ENCODE measurements around the gene CLMN. TPM values are rescaled to one million over a fixed set of nuclear protein-coding genes. Genes with fewer than 3 reads are reported as not detected.

CLMN gene
- polyA plus RNA-seq, 1 donor from 2014 or later, result 0.57 TPM

DNA sequence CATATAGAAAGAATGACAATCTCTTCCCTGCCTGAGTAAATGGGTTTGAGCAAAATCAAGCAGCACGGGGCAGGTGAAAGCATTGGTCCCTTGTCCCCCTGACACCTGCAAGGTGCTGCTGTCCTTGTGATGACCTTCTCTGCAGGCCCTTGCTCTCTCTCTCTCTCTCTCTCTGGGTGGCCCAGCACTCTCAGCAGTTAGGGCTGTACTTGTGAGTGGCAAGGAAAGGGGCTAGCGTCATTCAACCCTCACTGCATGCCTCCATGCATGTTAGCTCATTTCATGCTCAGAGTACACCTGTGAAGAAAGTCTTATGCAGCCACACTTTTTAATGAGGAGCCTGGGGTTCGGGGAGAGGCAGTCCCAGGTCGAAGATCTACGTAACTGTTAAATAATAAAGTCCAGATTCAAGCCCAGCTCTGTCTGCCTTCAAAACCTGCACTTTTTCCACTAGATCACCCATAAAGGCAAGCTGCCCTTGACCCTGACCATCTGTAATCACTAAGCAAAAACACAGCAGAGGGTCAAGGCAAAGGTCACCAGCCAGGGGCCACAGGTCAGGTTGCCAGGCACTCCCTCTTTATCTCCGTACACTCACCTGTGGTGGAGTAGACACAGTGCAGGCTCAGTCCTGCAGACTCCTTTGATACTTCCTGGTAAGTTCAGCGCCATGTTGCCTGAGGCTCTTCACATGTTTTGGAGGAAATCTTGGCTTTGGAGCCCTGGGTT, 44.9 kb upstream of the CLMN start:
- no peaks in the 10 kb centered on the region for H3K9me2 ChIP-seq (ENCODE audit: insufficient read depth, low read length)
- no peaks in the 10 kb centered on the region for H3K36me3 ChIP-seq (ENCODE audit: insufficient read depth, low read length)
- H2AFZ ChIP-seq (ENCODE audit: low read depth, low read length), result no peak overlapping the region
- H3K79me2 ChIP-seq (replicated peaks; ENCODE audit: insufficient read depth, low read length), result no peaks in the 10 kb centered on the region
- TF ChIP-seq TAF1 (IDR thresholded peaks at IDR 0.05; ENCODE audit: low read depth), result no peak
- no peaks in the 10 kb centered on the region for H3K9me3 ChIP-seq (ENCODE audit: low read length)
- peaks cover 3% of the 10 kb centered on the region for H3K27me3 ChIP-seq (ENCODE audit: insufficient read depth, low read depth, low read length)
- no peaks in the 10 kb centered on the region for H3F3A ChIP-seq (ENCODE audit: insufficient read depth, low read length, poor library complexity, severe bottlenecking)
- no peak overlapping the region for H3K9ac ChIP-seq (ENCODE audit: low read length)
- no peak overlapping the region for H3K27ac ChIP-seq (ENCODE audit: low read length)
- no peak overlapping the region for H3K4me3 ChIP-seq (ENCODE audit: low read length)
- no peaks in the 10 kb centered on the region for H4K20me1 ChIP-seq (ENCODE audit: insufficient read depth)
- H3K4me2 ChIP-seq (ENCODE audit: low read length), result no peak overlapping the region

DNA sequence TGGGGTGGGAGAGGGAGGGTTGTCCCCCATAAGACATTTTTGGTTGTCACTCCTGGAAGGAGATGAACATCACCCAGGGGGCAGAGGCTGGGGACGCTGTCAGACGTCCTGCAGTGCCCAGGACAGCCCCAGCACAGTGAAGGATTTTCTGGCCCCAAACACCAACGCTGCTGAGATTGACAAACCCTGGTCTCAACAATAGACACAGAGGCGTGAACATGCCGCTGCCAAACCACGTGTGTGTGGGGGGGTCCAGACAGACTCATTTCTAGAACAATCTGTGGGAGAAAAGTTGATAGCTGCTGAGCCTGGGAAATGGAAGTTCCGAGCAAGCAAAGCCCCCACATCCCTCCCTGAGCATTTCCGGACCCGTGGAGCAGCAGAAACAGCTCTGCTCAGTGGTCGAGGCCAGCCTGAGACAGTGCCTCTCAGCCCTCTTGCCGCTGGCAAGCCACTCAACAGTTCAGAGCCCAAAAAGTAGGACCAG, 43.8 kb upstream of the CLMN start:
- peaks cover 3% of the 10 kb centered on the region for H3K27me3 ChIP-seq (ENCODE audit: insufficient read depth, low read depth, low read length)
- H3K79me2 ChIP-seq (replicated peaks; ENCODE audit: insufficient read depth, low read length), result no peaks in the 10 kb centered on the region
- no peaks in the 10 kb centered on the region for H3K36me3 ChIP-seq (ENCODE audit: insufficient read depth, low read length)
- H3K9me2 ChIP-seq (ENCODE audit: insufficient read depth, low read length), result no peaks in the 10 kb centered on the region
- H3K4me2 ChIP-seq (ENCODE audit: low read length), result no peak overlapping the region
- H3K27ac ChIP-seq (ENCODE audit: low read length), result no peak overlapping the region
- H4K20me1 ChIP-seq (ENCODE audit: insufficient read depth), result no peaks in the 10 kb centered on the region
- no peak for TF ChIP-seq RAD21 (conservative IDR thresholded peaks at IDR 0.05)
- TF ChIP-seq, protein P1, sequence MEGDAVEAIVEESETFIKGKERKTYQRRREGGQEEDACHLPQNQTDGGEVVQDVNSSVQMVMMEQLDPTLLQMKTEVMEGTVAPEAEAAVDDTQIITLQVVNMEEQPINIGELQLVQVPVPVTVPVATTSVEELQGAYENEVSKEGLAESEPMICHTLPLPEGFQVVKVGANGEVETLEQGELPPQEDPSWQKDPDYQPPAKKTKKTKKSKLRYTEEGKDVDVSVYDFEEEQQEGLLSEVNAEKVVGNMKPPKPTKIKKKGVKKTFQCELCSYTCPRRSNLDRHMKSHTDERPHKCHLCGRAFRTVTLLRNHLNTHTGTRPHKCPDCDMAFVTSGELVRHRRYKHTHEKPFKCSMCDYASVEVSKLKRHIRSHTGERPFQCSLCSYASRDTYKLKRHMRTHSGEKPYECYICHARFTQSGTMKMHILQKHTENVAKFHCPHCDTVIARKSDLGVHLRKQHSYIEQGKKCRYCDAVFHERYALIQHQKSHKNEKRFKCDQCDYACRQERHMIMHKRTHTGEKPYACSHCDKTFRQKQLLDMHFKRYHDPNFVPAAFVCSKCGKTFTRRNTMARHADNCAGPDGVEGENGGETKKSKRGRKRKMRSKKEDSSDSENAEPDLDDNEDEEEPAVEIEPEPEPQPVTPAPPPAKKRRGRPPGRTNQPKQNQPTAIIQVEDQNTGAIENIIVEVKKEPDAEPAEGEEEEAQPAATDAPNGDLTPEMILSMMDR (IDR thresholded peaks at IDR 0.05; ENCODE audit: poor library complexity, severe bottlenecking), result no peak
- TF ChIP-seq, protein P2, sequence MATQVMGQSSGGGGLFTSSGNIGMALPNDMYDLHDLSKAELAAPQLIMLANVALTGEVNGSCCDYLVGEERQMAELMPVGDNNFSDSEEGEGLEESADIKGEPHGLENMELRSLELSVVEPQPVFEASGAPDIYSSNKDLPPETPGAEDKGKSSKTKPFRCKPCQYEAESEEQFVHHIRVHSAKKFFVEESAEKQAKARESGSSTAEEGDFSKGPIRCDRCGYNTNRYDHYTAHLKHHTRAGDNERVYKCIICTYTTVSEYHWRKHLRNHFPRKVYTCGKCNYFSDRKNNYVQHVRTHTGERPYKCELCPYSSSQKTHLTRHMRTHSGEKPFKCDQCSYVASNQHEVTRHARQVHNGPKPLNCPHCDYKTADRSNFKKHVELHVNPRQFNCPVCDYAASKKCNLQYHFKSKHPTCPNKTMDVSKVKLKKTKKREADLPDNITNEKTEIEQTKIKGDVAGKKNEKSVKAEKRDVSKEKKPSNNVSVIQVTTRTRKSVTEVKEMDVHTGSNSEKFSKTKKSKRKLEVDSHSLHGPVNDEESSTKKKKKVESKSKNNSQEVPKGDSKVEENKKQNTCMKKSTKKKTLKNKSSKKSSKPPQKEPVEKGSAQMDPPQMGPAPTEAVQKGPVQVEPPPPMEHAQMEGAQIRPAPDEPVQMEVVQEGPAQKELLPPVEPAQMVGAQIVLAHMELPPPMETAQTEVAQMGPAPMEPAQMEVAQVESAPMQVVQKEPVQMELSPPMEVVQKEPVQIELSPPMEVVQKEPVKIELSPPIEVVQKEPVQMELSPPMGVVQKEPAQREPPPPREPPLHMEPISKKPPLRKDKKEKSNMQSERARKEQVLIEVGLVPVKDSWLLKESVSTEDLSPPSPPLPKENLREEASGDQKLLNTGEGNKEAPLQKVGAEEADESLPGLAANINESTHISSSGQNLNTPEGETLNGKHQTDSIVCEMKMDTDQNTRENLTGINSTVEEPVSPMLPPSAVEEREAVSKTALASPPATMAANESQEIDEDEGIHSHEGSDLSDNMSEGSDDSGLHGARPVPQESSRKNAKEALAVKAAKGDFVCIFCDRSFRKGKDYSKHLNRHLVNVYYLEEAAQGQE (IDR thresholded peaks at IDR 0.05; ENCODE audit: borderline replicate concordance), result no peak
- TF ChIP-seq MXI1 (conservative IDR thresholded peaks at IDR 0.05; ENCODE audit: poor library complexity, severe bottlenecking), result no peak
- TF ChIP-seq SMC3 (conservative IDR thresholded peaks at IDR 0.05; ENCODE audit: poor library complexity), result no peak
- no peaks in the 10 kb centered on the region for H3K9me3 ChIP-seq (ENCODE audit: low read length)
- no peak overlapping the region for H3K4me3 ChIP-seq (ENCODE audit: low read length)
- no peak overlapping the region for H3K9ac ChIP-seq (ENCODE audit: low read length)
- no peak overlapping the region for H2AFZ ChIP-seq (ENCODE audit: low read depth, low read length)
- no peaks in the 10 kb centered on the region for H3F3A ChIP-seq (ENCODE audit: insufficient read depth, low read length, poor library complexity, severe bottlenecking)

GRCh38 chr14:95362138-95362494, 42.4 kb upstream of the CLMN start:
- no peak overlapping the region for H3K4me2 ChIP-seq (ENCODE audit: low read length)

More at GRCh38 chr14:95362138-95362494, 42.4 kb upstream of the CLMN start:
- no peak overlapping the region for H3K27ac ChIP-seq (ENCODE audit: low read length)
- no peaks in the 10 kb centered on the region for H3K9me2 ChIP-seq (ENCODE audit: insufficient read depth, low read length)
- no peak for TF ChIP-seq EZH2 (IDR thresholded peaks at IDR 0.05; ENCODE audit: borderline replicate concordance, insufficient read depth, low read length, poor library complexity, severe bottlenecking)
- no peak for TF ChIP-seq TAF1 (IDR thresholded peaks at IDR 0.05; ENCODE audit: low read depth)
- no peak for TF ChIP-seq EP300 (conservative IDR thresholded peaks at IDR 0.05; ENCODE audit: poor library complexity, severe bottlenecking)
- TF ChIP-seq, protein P2 (IDR thresholded peaks at IDR 0.05; ENCODE audit: borderline replicate concordance), result no peak
- no peak for TF ChIP-seq POLR2AphosphoS5 (IDR thresholded peaks at IDR 0.05)
- no peak for TF ChIP-seq MXI1 (conservative IDR thresholded peaks at IDR 0.05; ENCODE audit: poor library complexity, severe bottlenecking)
- no peak for TF ChIP-seq RAD21 (conservative IDR thresholded peaks at IDR 0.05)
- TF ChIP-seq, protein P1 (IDR thresholded peaks at IDR 0.05; ENCODE audit: poor library complexity, severe bottlenecking), result no peak
- no peak for TF ChIP-seq SMC3 (conservative IDR thresholded peaks at IDR 0.05; ENCODE audit: poor library complexity)
- no peaks in the 10 kb centered on the region for H4K20me1 ChIP-seq (ENCODE audit: insufficient read depth)
- no peak overlapping the region for H3K9ac ChIP-seq (ENCODE audit: low read length)
- H3K4me3 ChIP-seq (ENCODE audit: low read length), result no peak overlapping the region
- no peaks in the 10 kb centered on the region for H3K9me3 ChIP-seq (ENCODE audit: low read length)
- peaks cover 3% of the 10 kb centered on the region for H3K27me3 ChIP-seq (ENCODE audit: insufficient read depth, low read depth, low read length)
- H3K36me3 ChIP-seq (ENCODE audit: insufficient read depth, low read length), result no peaks in the 10 kb centered on the region
- no peaks in the 10 kb centered on the region for H3F3A ChIP-seq (ENCODE audit: insufficient read depth, low read length, poor library complexity, severe bottlenecking)
- no peak overlapping the region for H2AFZ ChIP-seq (ENCODE audit: low read depth, low read length)
- no peaks in the 10 kb centered on the region for H3K79me2 ChIP-seq (replicated peaks; ENCODE audit: insufficient read depth, low read length)

Measured in neural cell (in vitro differentiated cells).